NCI-H2029 treated with DMSO at 0.1 percent for 48 hours (cell line): ENCODE data around the gene ZDHHC8.

ENCODE experiments used
- DNase-seq: peaks from one replicate; lab custom pipeline; 2025; lab: John Stamatoyannopoulos, UW

ZDHHC8 gene

GRCh38 chr22:20130319-20130718 lies 1.3 kb upstream of the ZDHHC8 start:
- no peak for DNase-seq

DNA sequence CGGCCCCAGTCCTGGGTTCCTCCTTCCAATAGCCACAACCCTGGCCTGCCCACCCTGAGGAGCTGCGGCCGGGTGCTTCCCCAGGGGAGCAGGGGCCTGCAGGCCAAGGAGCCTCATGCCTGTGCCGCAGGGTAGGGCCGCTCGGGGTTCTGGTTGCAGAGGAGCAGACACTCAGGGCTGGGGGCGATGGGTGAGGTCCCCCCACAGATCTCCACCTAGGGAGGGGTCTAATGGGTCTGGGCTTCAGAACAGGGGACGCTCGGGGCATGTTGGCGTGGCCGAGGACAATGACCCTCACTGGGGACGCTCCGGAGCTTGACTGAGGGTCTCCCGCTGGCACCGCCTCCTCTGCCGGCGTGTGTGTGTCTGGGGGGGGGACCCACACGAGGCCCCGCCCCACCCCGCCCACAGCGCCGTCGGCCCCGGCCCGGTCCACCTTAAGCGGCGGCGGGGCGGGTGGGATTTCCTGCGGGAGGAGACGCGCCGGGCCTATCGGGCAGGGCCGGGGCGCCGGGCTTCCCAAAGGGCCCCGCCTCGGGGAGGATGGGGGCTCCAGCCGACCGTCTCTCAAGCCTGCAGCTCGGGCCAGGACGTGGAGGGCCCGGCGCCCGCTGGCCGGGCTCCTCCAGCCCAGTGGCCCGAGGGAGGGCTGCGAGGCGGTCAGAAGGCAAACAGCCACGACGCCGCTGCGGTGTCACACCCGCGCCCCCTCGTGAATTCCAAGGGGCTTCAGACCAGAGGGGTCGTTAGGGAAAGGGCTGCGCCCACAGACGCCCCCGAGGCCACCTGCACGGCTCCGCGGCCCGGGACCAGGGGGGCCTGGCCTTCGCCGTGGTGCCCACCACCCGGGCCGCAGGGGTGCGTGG lies 640 bp upstream of the ZDHHC8 start:
- no peak for DNase-seq

GRCh38 chr22:20131859-20132685 lies 468 bp downstream of the ZDHHC8 start:
- DNase-seq = no peak

DNA sequence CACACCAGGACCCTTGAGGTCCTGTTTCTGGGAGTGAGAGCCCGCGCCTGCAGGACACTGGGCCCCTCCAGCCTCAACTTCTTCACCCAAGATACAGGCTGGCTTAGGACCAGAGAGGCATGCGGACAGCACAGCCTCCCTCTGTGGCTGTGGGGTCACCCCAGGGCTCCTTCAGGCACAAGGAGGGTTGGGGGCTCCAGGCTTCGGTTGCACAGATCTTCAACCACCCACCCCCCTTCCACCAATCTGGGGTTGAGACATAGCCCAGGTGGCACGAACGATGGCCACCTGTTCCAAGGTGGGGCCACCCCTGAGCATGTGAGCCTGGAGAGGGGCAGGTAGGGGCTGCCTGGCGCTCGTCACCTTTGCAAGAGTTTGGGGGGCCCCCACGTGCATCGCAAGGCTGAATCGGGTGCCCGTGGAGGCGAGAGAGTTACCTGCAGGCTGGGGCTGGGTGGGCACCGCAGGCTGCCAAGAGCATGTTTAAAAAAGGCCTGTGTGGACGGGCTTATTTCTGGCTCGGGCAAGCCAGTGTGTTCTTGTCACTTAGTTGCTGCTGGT lies 1.2 kb downstream of the ZDHHC8 start:
- DNase-seq = no peak

DNA sequence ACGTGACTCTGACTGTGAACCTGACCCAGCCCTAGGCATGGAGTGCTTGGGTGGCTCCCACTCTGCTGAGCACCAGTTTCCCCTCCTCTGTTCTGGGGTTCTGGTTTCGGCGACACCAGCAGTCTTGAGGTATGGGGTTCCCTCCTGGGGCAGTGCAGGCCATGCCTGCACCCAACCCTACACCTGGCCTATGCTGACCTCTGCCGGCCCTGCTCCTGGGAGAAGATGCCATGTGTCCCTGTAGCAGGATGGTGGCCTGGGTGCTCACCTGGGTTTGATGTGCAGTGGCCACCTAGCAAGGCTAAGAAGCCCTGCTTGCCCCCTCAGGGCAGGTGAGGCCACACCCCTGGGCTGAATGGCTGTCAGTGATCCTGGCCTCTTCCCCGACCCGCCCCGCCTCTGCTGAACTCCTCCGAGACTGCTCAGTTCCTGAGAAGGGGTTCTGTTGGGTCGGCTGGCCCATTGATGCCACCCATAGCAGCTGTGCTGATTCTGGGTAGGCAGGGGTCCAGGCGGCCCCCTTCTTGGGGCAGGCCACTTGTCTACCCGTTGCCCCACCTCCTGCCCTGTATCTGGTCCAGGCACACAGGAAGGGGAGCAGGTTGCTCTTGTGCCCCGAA lies 2.4 kb downstream of the ZDHHC8 start:
- DNase-seq = no peak

GRCh38 chr22:20135265-20135664 lies 3.7 kb downstream of the ZDHHC8 start:
- DNase-seq = no peak

GRCh38 chr22:20135806-20136602 lies 4.4 kb downstream of the ZDHHC8 start:
- no peak for DNase-seq

- no peak for DNase-seq
Observed at GRCh38 chr22:20136603-20136873, 4.9 kb downstream of the ZDHHC8 start.

- DNase-seq = no peak
Observed at GRCh38 chr22:20137113-20137512, 5.5 kb downstream of the ZDHHC8 start.

GRCh38 chr22:20137671-20138416 lies 6.2 kb downstream of the ZDHHC8 start:
- no peak for DNase-seq

DNA sequence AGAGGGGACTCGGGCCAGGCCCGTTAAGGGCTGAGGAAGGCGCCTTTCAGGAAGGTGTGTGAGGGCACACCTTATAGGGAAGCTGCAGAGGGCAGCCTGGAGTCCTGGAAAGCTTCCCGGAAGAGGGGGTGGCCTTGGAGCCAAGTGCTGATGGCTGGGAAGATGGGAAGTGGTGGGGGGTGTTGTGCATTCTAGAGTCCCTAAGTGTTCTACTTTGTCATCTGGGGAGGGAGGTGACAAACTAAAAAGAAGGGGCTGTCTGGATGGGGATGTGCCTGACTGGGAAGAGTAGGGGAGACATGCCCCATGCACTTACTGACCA lies 6.8 kb downstream of the ZDHHC8 start:
- no peak for DNase-seq

- DNase-seq = no peak
Observed at GRCh38 chr22:20138868-20139267, 7.3 kb downstream of the ZDHHC8 start.

DNA sequence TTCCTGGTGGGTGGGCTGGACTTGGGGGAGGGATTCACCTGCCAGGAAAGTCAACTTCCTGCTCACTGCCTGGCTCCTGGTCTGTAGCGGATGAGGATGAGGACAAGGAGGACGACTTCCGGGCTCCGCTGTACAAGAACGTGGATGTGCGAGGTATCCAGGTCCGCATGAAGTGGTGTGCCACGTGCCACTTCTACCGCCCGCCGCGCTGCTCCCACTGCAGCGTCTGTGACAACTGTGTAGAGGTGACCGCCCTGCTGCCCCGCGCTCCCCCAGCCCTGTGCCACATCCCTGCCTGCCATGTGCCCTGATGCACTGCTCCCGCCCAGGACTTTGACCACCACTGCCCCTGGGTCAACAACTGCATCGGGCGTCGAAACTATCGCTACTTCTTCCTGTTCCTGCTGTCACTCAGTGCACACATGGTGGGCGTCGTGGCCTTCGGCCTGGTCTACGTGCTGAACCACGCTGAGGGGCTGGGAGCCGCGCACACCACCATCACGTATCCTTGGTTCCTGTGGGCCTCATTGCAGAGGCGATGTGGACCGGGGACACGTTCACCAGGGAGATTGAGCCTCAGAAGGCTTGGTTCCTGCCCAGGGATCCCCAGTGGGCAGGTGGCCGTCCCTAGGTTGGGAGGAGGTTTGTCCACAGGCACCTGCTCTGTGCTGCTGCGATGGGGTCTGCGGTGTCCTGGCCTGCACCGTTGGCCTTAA lies 7.9 kb downstream of the ZDHHC8 start:
- no peak for DNase-seq

DNA sequence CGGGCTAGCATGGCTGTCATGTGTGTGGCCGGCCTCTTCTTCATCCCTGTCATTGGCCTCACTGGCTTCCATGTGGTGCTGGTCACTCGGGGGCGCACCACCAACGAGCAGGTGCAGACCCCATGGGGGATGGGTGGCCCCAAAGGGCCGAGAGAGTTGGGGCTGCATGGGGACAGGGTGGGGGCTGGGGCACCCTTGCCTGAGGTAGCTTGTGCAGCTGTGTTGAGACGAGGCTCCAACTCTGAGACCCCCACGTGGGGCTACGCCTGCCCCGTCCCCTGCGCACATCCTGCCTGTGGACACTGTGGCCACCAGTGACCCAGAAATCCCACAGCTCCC lies 8.5 kb downstream of the ZDHHC8 start:
- DNase-seq = no peak

DNA sequence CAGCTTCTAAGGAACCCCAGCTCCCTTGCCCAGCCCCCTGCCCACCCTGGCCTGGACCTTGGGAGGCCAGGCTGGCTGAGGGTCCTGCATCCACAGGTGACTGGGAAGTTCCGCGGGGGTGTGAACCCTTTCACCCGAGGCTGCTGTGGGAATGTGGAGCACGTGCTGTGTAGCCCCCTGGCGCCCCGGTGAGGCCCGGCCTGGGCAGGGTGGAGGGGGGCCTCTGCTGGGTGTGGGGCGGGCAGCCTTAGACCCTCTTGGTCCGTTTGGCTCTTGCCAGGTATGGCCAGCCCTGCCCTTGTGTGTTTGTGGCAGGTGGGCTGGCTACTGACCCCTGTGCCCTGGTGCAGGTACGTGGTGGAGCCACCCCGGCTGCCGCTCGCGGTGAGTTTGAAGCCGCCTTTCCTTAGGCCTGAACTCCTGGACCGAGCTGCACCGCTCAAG lies 8.9 kb downstream of the ZDHHC8 start:
- no peak for DNase-seq

DNA sequence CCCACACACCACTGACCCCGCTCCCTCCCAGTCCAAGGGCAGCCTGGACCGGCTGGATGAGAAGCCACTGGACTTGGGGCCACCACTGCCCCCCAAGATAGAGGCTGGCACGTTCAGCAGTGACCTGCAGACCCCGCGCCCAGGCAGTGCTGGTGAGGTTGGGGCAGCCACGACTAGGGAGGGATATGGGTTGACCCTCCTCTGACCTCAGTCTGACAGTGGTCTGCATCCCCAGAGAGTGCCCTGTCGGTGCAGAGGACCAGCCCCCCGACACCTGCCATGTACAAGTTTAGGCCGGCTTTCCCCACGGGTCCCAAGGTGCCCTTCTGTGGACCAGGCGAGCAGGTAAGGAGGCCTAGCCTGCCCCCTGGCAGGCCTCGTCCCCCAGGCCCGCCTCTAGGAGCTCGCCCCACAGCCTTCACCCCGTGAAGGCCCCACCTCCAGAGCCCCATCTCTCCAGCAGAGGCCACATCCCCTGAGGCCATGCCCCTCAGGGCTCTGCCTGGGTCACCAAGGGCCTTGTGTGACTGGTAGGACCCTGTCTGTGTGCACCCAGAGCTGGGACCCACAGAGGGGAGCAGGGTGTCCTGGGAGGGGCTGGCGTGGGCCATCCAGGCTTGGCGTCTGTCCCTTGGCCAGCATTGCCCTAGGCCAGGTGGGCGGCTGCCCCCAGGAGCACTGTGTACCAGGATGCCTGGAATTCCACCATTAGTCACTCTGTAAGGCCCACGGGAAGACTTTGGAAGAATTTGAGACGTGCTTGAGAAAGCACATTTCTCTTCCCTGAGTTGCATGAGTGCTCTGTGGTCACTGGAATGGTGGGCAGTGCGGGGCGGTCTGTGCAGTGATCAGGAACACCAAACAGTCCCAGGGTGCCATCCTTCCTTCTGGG lies 9.8 kb downstream of the ZDHHC8 start:
- DNase-seq = no peak

DNA sequence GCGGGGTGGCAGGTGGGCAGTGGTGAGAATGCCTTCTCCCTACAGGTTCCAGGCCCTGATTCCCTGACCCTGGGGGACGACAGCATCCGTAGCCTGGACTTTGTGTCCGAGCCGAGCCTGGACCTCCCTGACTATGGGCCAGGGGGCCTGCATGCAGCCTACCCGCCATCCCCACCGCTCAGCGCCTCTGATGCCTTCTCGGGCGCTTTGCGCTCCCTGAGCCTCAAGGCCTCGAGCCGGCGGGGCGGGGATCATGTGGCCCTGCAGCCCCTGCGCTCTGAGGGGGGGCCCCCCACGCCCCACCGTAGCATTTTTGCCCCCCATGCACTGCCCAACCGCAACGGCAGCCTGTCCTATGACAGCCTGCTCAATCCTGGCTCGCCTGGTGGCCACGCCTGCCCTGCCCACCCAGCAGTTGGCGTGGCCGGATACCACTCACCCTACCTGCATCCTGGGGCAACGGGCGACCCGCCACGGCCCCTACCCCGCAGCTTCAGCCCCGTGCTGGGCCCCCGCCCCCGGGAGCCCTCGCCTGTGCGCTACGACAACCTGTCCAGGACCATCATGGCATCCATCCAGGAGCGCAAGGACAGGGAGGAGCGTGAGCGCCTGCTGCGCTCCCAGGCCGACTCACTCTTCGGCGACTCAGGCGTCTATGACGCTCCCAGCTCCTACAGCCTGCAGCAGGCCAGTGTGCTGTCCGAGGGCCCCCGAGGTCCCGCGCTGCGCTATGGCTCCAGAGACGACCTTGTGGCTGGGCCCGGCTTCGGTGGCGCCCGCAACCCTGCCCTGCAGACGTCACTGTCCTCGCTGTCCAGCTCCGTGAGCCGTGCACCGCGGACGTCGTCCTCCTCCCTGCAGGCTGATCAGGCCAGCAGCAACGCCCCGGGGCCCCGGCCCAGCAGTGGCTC lies 11.4 kb downstream of the ZDHHC8 start:
- DNase-seq = no peak

DNA sequence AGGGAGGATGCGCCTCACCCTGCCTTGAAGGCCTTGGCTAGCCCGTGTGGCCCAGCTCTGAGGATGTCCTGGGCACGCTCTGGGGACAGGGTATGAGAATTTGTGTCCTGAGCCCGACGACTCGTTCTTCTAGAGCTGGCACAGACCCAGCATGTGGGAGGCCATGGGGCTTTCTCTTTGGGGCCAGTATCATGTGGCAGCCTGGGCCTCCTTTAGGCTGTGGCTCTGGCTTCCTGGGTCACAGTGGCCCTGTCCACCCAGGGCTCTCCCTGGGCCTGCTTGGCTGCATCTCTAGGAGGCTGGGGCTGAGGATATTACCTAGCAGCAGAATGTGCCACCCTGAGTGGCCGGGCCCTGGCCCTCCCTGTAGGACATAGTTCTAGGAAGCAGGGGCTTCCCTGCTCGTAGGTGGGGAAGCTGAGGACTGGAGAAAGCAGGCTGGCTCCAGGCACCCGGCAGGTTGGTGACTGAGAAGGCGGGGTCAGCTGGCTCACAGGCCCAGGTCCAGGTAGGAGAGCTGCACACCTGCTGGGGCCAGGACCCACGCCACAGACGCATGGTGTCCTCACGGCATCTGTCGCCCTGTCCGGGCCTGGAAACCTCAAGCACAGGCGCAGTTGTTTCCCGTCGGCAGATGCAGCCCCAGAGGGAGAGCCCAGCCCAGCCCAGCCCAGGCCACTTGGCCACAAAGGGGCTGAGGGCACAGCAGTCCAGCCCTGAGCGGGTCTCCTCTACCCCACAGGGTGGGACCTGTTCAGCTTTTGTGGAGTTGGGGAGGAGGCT lies 12.5 kb downstream of the ZDHHC8 start:
- no peak for DNase-seq
